DOHH2 (cell line): ENCODE results near the gene ZNF319.

Experiments used
- H3F3A ChIP-seq: fragments of 200-600 bp; sonication (generic), shearing (Covaris generic); 2 replicates; pipeline ENCODE4 v1.6.0; 2016; ENCODE audit warnings: antibody characterized with exemption, mild to moderate bottlenecking; ENCODE audit not compliant: control insufficient read depth, insufficient read depth
- H3K27ac ChIP-seq: fragments of 200-600 bp; sonication (generic); 2 replicates; pipeline ENCODE4 v1.5.1; 2014; ENCODE audit warnings: low read depth, mild to moderate bottlenecking, low read length, moderate library complexity
- H3K27me3 ChIP-seq: fragments of 200-600 bp; sonication (generic); 2 replicates; pipeline ENCODE4 v1.6.1; 2014; ENCODE audit warnings: mild to moderate bottlenecking, low read length, mixed read lengths; ENCODE audit not compliant: control insufficient read depth
- H3K36me3 ChIP-seq: fragments of 200-600 bp; sonication (generic); 2 replicates; pipeline ENCODE4 v1.6.1; 2014; ENCODE audit warnings: mild to moderate bottlenecking, low read length, moderate library complexity, mixed read lengths; ENCODE audit not compliant: control insufficient read depth
- H3K4me1 ChIP-seq: fragments of 200-600 bp; sonication (generic); 2 replicates; pipeline ENCODE4 v1.6.1; 2014; ENCODE audit warnings: mild to moderate bottlenecking, low read length, mixed read lengths; ENCODE audit not compliant: control insufficient read depth
- H3K4me2 ChIP-seq: fragments of 200-600 bp; sonication (generic); 2 replicates; pipeline ENCODE4 v1.6.0; 2014; ENCODE audit warnings: mild to moderate bottlenecking, low read length, moderate library complexity
- H3K4me3 ChIP-seq: fragments of 200-600 bp; sonication (generic); 2 replicates; pipeline ENCODE4 v1.5.1; 2014; ENCODE audit warnings: mild to moderate bottlenecking, low read length, mixed read lengths
- H3K79me2 ChIP-seq: fragments of 200-600 bp; sonication (generic); 2 replicates; pipeline ENCODE4 v1.6.1; 2014; ENCODE audit warnings: mild to moderate bottlenecking, low read length, mixed read lengths; ENCODE audit not compliant: control insufficient read depth
- H3K9me2 ChIP-seq: fragments of 200-600 bp; sonication (generic); replicated peaks from 2 replicates; pipeline ENCODE4 v1.6.1; 2014; ENCODE audit warnings: mild to moderate bottlenecking, low read length, mixed read lengths; ENCODE audit not compliant: control insufficient read depth
- H3K9me3 ChIP-seq: fragments of 200-600 bp; sonication (generic); 2 replicates; pipeline ENCODE4 v1.6.1; 2014; ENCODE audit warnings: antibody characterized with exemption, low read length, mixed read lengths; ENCODE audit not compliant: control insufficient read depth, insufficient read depth
- H4K20me1 ChIP-seq: fragments of 200-600 bp; sonication (generic); 2 replicates; pipeline ENCODE4 v1.6.0; 2014; ENCODE audit warnings: low read depth, mild to moderate bottlenecking, antibody characterized with exemption, low read length, moderate library complexity; ENCODE audit not compliant: control insufficient read depth, insufficient read depth
- EZH2phosphoT487 ChIP-seq: fragments of 200-600 bp; sonication (generic); IDR thresholded peaks from 2 replicates; pipeline ENCODE4 v1.6.1; 2017; ENCODE audit warnings: borderline replicate concordance, mild to moderate bottlenecking, antibody characterized with exemption, low read length, moderate library complexity, mixed read lengths
- TF ChIP-seq, protein P1 (sequence below): fragments of 200-600 bp; sonication (generic); IDR thresholded peaks from one replicate; pipeline ENCODE4 v1.5.1; 2014; ENCODE audit warnings: antibody characterized with exemption, mild to moderate bottlenecking, low read depth, low read length; ENCODE audit not compliant: poor library complexity, severe bottlenecking

The ZNF319 gene

DNA sequence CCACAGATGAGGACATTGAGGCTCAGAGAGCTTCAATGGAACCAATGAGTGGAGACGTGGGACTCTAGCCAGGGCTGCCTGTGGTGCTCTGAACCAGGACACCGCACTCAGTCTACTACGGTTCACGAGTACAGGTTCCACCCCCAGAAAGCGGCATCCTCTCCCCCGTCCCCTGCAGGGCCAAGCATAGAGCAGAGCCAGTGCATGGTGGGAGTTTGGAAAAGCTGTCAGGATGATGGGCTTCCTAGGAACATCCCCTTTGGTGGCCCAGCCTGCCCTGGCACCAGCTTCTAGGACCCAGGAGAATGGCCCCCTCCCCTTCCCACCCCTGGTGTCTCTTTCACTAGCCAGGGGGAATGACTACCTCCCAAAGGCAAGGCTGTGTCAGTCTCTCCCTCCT, 8.4 kb downstream of the ZNF319 start:
- Histone ChIP-seq H3K9me3 (no peaks in the 10 kb centered on the region), H3K9me2 (no peaks in the 10 kb centered on the region), H3K4me1 (no peaks in the 10 kb centered on the region), H3K36me3 (peaks cover 23% of the 10 kb centered on the region), H3K79me2 (no peaks in the 10 kb centered on the region), H4K20me1 (no peaks in the 10 kb centered on the region), H3K4me3 (no peak overlapping the region), H3K27me3 (no peaks in the 10 kb centered on the region), H3F3A (no peaks in the 10 kb centered on the region), H3K4me2 (no peak overlapping the region), H3K27ac (no peak overlapping the region)
- TF ChIP-seq EZH2phosphoT487, result no peak
- TF ChIP-seq, protein P1, sequence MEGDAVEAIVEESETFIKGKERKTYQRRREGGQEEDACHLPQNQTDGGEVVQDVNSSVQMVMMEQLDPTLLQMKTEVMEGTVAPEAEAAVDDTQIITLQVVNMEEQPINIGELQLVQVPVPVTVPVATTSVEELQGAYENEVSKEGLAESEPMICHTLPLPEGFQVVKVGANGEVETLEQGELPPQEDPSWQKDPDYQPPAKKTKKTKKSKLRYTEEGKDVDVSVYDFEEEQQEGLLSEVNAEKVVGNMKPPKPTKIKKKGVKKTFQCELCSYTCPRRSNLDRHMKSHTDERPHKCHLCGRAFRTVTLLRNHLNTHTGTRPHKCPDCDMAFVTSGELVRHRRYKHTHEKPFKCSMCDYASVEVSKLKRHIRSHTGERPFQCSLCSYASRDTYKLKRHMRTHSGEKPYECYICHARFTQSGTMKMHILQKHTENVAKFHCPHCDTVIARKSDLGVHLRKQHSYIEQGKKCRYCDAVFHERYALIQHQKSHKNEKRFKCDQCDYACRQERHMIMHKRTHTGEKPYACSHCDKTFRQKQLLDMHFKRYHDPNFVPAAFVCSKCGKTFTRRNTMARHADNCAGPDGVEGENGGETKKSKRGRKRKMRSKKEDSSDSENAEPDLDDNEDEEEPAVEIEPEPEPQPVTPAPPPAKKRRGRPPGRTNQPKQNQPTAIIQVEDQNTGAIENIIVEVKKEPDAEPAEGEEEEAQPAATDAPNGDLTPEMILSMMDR, result no peak

DNA sequence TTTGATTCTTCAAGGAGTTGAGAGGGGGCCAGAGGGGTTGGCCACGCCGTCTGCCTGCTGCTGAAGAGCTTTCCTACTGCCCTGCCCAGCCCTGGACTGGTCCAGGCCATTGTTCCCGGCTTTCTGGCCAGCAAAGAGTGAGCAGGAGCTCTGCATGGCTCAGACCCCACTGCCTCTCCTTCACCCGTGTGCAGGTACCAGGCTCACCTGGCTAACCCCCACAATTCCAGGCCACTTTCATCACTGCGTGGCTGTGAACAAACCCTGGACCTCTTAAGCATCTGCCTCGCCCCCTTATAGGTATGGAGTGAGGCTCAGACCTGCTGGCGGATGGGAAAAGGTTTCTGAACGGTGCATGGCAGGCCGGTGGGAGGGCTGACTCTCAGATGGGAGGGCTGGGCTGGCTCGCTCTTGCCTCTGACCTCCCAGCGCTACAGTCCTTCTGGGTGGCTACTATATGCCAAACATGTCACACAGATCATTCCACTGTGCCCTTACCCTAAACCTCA, 8.9 kb downstream of the ZNF319 start:
- Histone ChIP-seq H3K36me3 (peaks cover 19% of the 10 kb centered on the region), H3K4me3 (no peak overlapping the region), H4K20me1 (no peaks in the 10 kb centered on the region), H3K79me2 (no peaks in the 10 kb centered on the region), H3K4me1 (no peaks in the 10 kb centered on the region), H3F3A (no peaks in the 10 kb centered on the region), H3K4me2 (no peak overlapping the region), H3K9me3 (no peaks in the 10 kb centered on the region), H3K27me3 (no peaks in the 10 kb centered on the region), H3K9me2 (no peaks in the 10 kb centered on the region), H3K27ac (no peak overlapping the region)
- TF ChIP-seq, protein P1, result no peak
- TF ChIP-seq EZH2phosphoT487, result no peak

DNA sequence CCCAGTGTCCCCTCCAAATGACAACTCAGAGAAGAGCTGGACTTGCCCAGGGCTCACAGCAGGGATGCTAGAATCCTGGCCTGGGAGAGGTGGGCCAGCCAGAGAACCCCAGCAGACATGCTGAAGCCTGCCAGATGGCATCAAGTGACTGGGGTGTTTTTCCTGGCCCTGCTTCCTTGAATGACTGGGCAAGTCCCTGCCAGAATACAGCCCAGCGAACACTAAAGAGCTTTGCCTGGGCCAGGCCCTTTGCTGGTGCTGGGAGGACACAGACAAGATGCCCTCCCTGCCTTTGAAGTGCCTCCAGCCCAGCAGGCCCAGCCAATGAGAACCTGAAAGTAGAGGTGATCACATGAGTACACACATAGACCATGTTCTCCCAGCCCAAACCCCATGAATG, 11.5 kb downstream of the ZNF319 start:
- H3K27me3 ChIP-seq, result no peaks in the 10 kb centered on the region
- no peaks in the 10 kb centered on the region for H3K4me1 ChIP-seq
- H3K9me3 ChIP-seq, result no peaks in the 10 kb centered on the region
- H3K9me2 ChIP-seq, result no peaks in the 10 kb centered on the region
- no peak overlapping the region for H3K4me2 ChIP-seq
- no peaks in the 10 kb centered on the region for H3F3A ChIP-seq
- no peak overlapping the region for H3K27ac ChIP-seq
- H4K20me1 ChIP-seq, result no peaks in the 10 kb centered on the region
- H3K79me2 ChIP-seq, result no peaks in the 10 kb centered on the region
- TF ChIP-seq, protein P1, result no peak
- TF ChIP-seq EZH2phosphoT487, result no peak
- no peak overlapping the region for H3K4me3 ChIP-seq
- H3K36me3 ChIP-seq, result no peaks in the 10 kb centered on the region
